Neural cell (in vitro differentiated cells): Measurements from ENCODE around the gene TTC1. TPM values are rescaled to one million over a fixed set of nuclear protein-coding genes. Genes with fewer than 3 reads are reported as not detected.

ENCODE experiments used
- H2AFZ ChIP-seq: fragments of 200-600, 300-800 bp; sonication (generic), shearing (Covaris generic); 2 replicates; pipeline ENCODE4 v1.6.0; 2014; ENCODE audit warnings: low read depth, mild to moderate bottlenecking, antibody characterized with exemption, low read length, moderate library complexity
- H3F3A ChIP-seq: fragments of 200-600 bp; shearing (Covaris generic); 2 replicates; pipeline ENCODE4 v1.6.1; 2016; ENCODE audit warnings: mild to moderate bottlenecking, moderate library complexity, mixed read lengths, antibody characterized with exemption, low read length; ENCODE audit not compliant: insufficient read depth, poor library complexity, severe bottlenecking
- H3K27ac ChIP-seq: fragments of 200-600, 300-800 bp; sonication (generic), shearing (Covaris generic); 2 replicates; pipeline ENCODE4 v1.5.1; 2014; ENCODE audit warnings: mild to moderate bottlenecking, low read length, moderate library complexity
- H3K27me3 ChIP-seq: fragments of 300-800, 200-600 bp; sonication (generic), shearing (Covaris generic); 2 replicates; pipeline ENCODE4 v1.6.0; 2014; ENCODE audit warnings: mild to moderate bottlenecking, low read depth, low read length, moderate library complexity; ENCODE audit not compliant: insufficient read depth
- H3K36me3 ChIP-seq: fragments of 300-800, 200-600 bp; sonication (generic), shearing (Covaris generic); 2 replicates; pipeline ENCODE4 v1.5.1; 2014; ENCODE audit warnings: mild to moderate bottlenecking, antibody characterized with exemption, low read length, moderate library complexity; ENCODE audit not compliant: insufficient read depth
- H3K4me2 ChIP-seq: fragments of 300-800, 200-600 bp; sonication (generic), shearing (Covaris generic); 2 replicates; pipeline ENCODE4 v1.6.0; 2014; ENCODE audit warnings: mild to moderate bottlenecking, low read length
- H3K4me3 ChIP-seq: fragments of 300-800, 200-600 bp; sonication (generic), shearing (Covaris generic); 2 replicates; pipeline ENCODE4 v1.5.1; 2014; ENCODE audit warnings: mild to moderate bottlenecking, low read length, moderate library complexity
- H3K79me2 ChIP-seq: fragments of 200-600 bp; shearing (Covaris generic); replicated peaks from 2 replicates; pipeline ENCODE4 v1.6.0; 2014; ENCODE audit warnings: mild to moderate bottlenecking, low read length, moderate library complexity; ENCODE audit not compliant: insufficient read depth
- H3K9ac ChIP-seq: fragments of 300-800, 200-600 bp; sonication (generic), shearing (Covaris generic); 2 replicates; pipeline ENCODE4 v1.6.1; 2016; ENCODE audit warnings: mild to moderate bottlenecking, low read length, mixed read lengths
- H3K9me2 ChIP-seq: fragments of 200-600 bp; shearing (Covaris generic); 2 replicates; pipeline ENCODE4 v1.6.1; 2016; ENCODE audit warnings: mild to moderate bottlenecking, low read length, mixed read lengths; ENCODE audit not compliant: insufficient read depth
- H3K9me3 ChIP-seq: fragments of 200-600, 300-800 bp; sonication (generic), shearing (Covaris generic); 2 replicates; pipeline ENCODE4 v1.6.1; 2016; ENCODE audit warnings: mild to moderate bottlenecking, mixed run types, low read length, moderate library complexity, mixed read lengths
- H4K20me1 ChIP-seq: fragments of 200-600 bp; shearing (Covaris generic); 2 replicates; pipeline ENCODE4 v1.6.1; 2016; ENCODE audit warnings: mild to moderate bottlenecking, mixed run types; ENCODE audit not compliant: insufficient read depth
- CTCF ChIP-seq: fragments of 450-650 bp; IDR thresholded peaks from 2 replicates; pipeline ENCODE4 v1.5.1; 2014; ENCODE audit warnings: antibody characterized with exemption, mild to moderate bottlenecking, moderate library complexity; ENCODE audit not compliant: poor library complexity, severe bottlenecking
- EP300 ChIP-seq: fragments of 450-650 bp; conservative IDR thresholded peaks from 2 replicates; pipeline ENCODE4 v1.6.1; 2014; ENCODE audit warnings: antibody characterized with exemption, mild to moderate bottlenecking, moderate library complexity; ENCODE audit not compliant: poor library complexity, severe bottlenecking
- EZH2 ChIP-seq: fragments of 200-600, 300-800 bp; shearing (Covaris generic), sonication (generic); IDR thresholded peaks from 2 replicates; pipeline ENCODE4 v1.6.1; 2014; ENCODE audit warnings: antibody characterized with exemption, low read length, borderline replicate concordance, mild to moderate bottlenecking; ENCODE audit not compliant: insufficient read depth, poor library complexity, severe bottlenecking
- MXI1 ChIP-seq: fragments of 450-650 bp; conservative IDR thresholded peaks from 2 replicates; pipeline ENCODE4 v1.6.1; 2014; ENCODE audit warnings: antibody characterized with exemption, mild to moderate bottlenecking; ENCODE audit not compliant: poor library complexity, severe bottlenecking
- POLR2AphosphoS5 ChIP-seq: IDR thresholded peaks from 2 replicates; pipeline ENCODE4 v1.6.1; 2012
- RAD21 ChIP-seq: fragments of 450-650 bp; conservative IDR thresholded peaks from 2 replicates; pipeline ENCODE4 v1.6.1; 2014; ENCODE audit warnings: antibody characterized with exemption, mild to moderate bottlenecking, moderate library complexity
- SMC3 ChIP-seq: fragments of 450-650 bp; conservative IDR thresholded peaks from 2 replicates; pipeline ENCODE4 v1.6.1; 2014; ENCODE audit warnings: antibody characterized with exemption, mild to moderate bottlenecking, moderate library complexity; ENCODE audit not compliant: poor library complexity
- TAF1 ChIP-seq: IDR thresholded peaks from 2 replicates; pipeline ENCODE4 v1.6.1; 2012; ENCODE audit warnings: low read depth
- polyA plus RNA-seq: library from polyadenylated mRNA; depleted of rRNA; stranded (reverse); fragments of >200 nt; gene quantifications from 2 replicates; pipeline ENCODE4 v1.2.3, GENCODE V29; 2014
- TF ChIP-seq, protein P1 (sequence below): IDR thresholded peaks from 2 replicates; pipeline ENCODE4 v1.6.1; 2012; ENCODE audit warnings: borderline replicate concordance

TTC1 gene
- polyA plus RNA-seq, 1 donor from 2014 or later: 74.0 TPM

GRCh38 chr5:160081495-160081894, 72.6 kb downstream of the TTC1 start:
- Histone ChIP-seq H4K20me1 (no peaks in the 10 kb centered on the region), H3K9me2 (no peaks in the 10 kb centered on the region), H3F3A (no peaks in the 10 kb centered on the region), H3K4me2 (no peak overlapping the region), H3K79me2 (no peaks in the 10 kb centered on the region), H3K27me3 (no peaks in the 10 kb centered on the region), H3K27ac (no peak overlapping the region), H3K36me3 (no peaks in the 10 kb centered on the region), H3K9ac (no peak overlapping the region), H3K4me3 (no peak overlapping the region), H3K9me3 (no peaks in the 10 kb centered on the region), H2AFZ (no peak overlapping the region)
- TF ChIP-seq SMC3 (no peak), EP300 (no peak), MXI1 (no peak), POLR2AphosphoS5 (no peak), TAF1 (no peak), CTCF (no peak), EZH2 (no peak), RAD21 (no peak)
- TF ChIP-seq, protein P1, sequence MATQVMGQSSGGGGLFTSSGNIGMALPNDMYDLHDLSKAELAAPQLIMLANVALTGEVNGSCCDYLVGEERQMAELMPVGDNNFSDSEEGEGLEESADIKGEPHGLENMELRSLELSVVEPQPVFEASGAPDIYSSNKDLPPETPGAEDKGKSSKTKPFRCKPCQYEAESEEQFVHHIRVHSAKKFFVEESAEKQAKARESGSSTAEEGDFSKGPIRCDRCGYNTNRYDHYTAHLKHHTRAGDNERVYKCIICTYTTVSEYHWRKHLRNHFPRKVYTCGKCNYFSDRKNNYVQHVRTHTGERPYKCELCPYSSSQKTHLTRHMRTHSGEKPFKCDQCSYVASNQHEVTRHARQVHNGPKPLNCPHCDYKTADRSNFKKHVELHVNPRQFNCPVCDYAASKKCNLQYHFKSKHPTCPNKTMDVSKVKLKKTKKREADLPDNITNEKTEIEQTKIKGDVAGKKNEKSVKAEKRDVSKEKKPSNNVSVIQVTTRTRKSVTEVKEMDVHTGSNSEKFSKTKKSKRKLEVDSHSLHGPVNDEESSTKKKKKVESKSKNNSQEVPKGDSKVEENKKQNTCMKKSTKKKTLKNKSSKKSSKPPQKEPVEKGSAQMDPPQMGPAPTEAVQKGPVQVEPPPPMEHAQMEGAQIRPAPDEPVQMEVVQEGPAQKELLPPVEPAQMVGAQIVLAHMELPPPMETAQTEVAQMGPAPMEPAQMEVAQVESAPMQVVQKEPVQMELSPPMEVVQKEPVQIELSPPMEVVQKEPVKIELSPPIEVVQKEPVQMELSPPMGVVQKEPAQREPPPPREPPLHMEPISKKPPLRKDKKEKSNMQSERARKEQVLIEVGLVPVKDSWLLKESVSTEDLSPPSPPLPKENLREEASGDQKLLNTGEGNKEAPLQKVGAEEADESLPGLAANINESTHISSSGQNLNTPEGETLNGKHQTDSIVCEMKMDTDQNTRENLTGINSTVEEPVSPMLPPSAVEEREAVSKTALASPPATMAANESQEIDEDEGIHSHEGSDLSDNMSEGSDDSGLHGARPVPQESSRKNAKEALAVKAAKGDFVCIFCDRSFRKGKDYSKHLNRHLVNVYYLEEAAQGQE: no peak

GRCh38 chr5:160082614-160083500, 73.9 kb downstream of the TTC1 start:
- Histone ChIP-seq H3K9ac (no peak overlapping the region), H3K27me3 (no peaks in the 10 kb centered on the region), H3K9me2 (no peaks in the 10 kb centered on the region), H4K20me1 (no peaks in the 10 kb centered on the region), H3K79me2 (no peaks in the 10 kb centered on the region), H3F3A (no peaks in the 10 kb centered on the region), H3K27ac (peak overlapping the region; percentile 28), H2AFZ (no peak overlapping the region), H3K4me2 (no peak overlapping the region), H3K36me3 (no peaks in the 10 kb centered on the region), H3K4me3 (no peak overlapping the region), H3K9me3 (no peaks in the 10 kb centered on the region)
- TF ChIP-seq TAF1: no peak
- TF ChIP-seq, protein P1: peak; percentile 76
